Measurements from ENCODE around the gene KRTAP9-9.
"Not testable (repeated sequence)": the region's sequence is repeated elsewhere in the genome, so short reads cannot be mapped to it uniquely, and the experiment has no call there.

DNA sequence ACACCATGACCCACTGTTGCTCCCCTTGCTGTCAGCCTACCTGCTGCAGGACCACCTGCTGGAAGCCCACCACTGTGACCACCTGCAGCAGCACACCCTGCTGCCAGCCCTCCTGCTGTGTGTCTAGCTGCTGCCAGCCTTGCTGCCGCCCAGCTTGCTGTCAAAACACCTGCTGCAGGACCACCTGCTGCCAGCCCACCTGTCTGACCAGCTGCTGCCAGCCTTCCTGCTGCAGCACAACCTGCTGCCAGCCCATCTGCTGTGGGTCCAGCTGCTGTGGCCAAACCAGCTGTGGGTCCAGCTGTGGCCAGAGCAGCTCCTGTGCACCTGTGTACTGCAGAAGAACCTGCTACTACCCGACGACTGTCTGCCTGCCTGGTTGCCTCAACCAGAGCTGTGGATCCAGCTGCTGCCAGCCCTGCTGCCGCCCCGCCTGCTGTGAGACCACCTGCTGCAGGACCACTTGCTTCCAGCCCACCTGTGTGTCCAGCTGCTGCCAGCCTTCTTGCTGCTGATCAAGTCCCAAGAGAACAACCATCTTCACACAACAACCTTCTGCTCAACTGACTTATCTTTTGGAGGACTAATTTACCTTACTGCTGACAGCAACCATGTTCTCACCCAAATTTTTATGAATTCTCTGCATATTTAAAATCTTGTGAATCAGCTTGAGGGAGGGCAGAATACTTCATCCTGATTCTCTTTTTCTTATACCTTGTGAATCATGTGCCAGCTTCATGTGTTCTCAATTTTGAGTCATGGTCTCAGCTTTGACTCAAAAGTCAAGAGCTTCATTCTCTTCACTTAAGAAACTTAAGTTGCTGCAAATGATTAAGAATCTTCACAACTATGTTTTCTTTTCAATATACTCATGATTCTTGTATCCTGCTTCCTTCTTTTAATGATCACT, at the start of gene KRTAP9-9:
- TF ChIP-seq POLR2A, POLR2AphosphoS5, TAF1 (IDR thresholded peaks at IDR 0.05; ENCODE audit: low read depth, low read length): not testable (repeated sequence)

All from GM12891 (cell line).